Measurements from ENCODE around the gene LRP1B.
"Not testable (repeated sequence)": the region's sequence is repeated elsewhere in the genome, so short reads cannot be mapped to it uniquely, and the experiment has no call there.

LRP1B gene

GRCh38 chr2:140454717-140455116, 1676.1 kb downstream of the LRP1B start:
- no peak overlapping the region for H3K4me3 ChIP-seq (ENCODE audit: low read length)
- TF ChIP-seq ZNF274 (IDR thresholded peaks at IDR 0.05; ENCODE audit: low read depth, low read length), result no peak

DNA sequence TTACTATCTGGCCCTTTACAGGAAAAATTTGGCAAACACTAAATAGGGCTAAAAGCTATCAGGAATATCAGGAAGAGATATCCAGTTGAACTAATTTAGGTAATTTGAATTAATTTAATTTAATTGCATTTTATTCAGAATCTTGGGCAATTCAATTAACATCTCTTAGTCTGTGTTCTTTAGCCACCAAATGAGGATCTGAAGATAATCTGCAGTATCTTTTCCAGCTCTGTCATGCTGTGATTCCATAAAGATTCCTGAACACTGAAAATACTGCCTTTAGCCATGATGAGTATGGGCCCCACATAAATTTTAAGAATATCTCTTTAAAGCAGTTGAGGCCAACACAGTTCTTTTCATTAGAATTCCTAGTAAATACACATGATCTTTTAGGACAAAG, 1679.5 kb downstream of the LRP1B start:
- H3K4me3 ChIP-seq (ENCODE audit: low read length), result no peak overlapping the region
- no peak for TF ChIP-seq ZNF274 (IDR thresholded peaks at IDR 0.05; ENCODE audit: low read depth, low read length)

GRCh38 chr2:140442319-140442718, 1688.5 kb downstream of the LRP1B start:
- no peak for TF ChIP-seq ZNF274 (IDR thresholded peaks at IDR 0.05; ENCODE audit: low read depth, low read length)

GRCh38 chr2:140440815-140441214, 1690.0 kb downstream of the LRP1B start:
- no peak for TF ChIP-seq ZNF274 (IDR thresholded peaks at IDR 0.05; ENCODE audit: low read depth, low read length)
- no peak overlapping the region for H3K4me3 ChIP-seq (ENCODE audit: low read length)

More at GRCh38 chr2:140442319-140442718, 1688.5 kb downstream of the LRP1B start:
- no peak overlapping the region for H3K4me3 ChIP-seq (ENCODE audit: low read length)

- TF ChIP-seq ZNF274 (IDR thresholded peaks at IDR 0.05; ENCODE audit: low read depth, low read length), result no peak
- no peak overlapping the region for H3K4me3 ChIP-seq (ENCODE audit: low read length)
Measured at GRCh38 chr2:140436936-140437335, 1693.9 kb downstream of the LRP1B start.

DNA sequence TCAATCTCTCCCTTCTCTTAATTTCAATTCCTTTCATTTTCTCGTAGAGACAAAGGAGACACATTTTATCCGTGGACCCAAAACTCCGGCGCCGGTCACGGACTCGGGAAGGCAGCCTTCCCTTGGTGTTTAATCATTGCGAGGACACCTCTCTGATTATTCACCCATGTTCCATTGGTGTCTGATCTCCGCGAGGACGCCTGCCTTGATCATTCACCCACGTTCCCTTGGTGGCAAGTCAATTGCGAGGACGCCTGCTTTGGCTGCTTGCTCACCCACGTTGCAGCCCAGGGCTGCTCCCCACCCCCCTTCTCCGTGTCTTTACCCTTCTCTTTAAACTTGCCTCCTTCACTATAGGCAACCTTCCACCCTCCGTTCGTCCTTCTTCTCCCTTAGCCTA, 1703.8 kb downstream of the LRP1B start:
- not testable (repeated sequence) for H3K4me3 ChIP-seq (ENCODE audit: low read length)

DNA sequence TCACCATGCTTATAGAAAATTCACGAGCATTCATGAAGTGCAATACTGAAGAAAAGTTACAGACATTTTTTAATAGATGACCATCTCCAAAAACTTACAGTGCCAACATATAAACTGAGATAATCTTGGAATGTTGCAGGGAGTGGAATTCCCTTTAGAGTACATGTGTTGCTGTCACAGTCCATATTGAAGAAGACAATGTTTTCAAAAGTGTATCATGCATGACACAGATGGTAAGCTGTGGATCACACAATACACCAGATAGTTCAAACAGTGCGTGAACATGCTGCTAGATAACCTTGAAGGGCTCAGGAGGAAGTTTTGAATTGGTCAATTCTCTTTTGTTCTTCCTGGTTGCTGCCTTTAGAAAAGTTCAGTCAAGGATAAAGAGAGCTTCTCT, 1706.3 kb downstream of the LRP1B start:
- no peak for TF ChIP-seq ZNF274 (IDR thresholded peaks at IDR 0.05; ENCODE audit: low read depth, low read length)
- H3K4me3 ChIP-seq (ENCODE audit: low read length), result no peak overlapping the region

DNA sequence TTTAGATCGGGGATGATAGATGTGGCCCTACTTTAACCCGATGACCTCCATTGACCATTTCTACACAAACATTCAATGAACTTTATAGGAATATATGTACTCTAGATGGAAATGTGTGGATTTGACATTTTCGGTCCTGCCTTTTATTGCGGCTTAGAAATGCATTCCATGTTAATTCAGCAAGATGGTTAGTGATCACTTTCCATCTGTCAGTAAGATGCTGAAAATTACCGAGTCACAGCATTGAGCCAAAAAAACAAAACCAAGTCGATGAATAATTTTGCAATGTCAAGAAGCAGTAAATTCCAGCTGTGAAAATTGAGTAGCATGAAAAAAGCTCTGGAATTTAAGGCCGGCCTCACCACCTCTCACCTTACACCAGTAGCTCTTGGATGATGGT, 1708.1 kb downstream of the LRP1B start:
- no peak for TF ChIP-seq ZNF274 (IDR thresholded peaks at IDR 0.05; ENCODE audit: low read depth, low read length)
- H3K4me3 ChIP-seq (ENCODE audit: low read length), result no peak overlapping the region

- TF ChIP-seq ZNF274 (IDR thresholded peaks at IDR 0.05; ENCODE audit: low read depth, low read length), result no peak
- no peak overlapping the region for H3K4me3 ChIP-seq (ENCODE audit: low read length)
Measured at GRCh38 chr2:140417504-140417903, 1713.3 kb downstream of the LRP1B start.

DNA sequence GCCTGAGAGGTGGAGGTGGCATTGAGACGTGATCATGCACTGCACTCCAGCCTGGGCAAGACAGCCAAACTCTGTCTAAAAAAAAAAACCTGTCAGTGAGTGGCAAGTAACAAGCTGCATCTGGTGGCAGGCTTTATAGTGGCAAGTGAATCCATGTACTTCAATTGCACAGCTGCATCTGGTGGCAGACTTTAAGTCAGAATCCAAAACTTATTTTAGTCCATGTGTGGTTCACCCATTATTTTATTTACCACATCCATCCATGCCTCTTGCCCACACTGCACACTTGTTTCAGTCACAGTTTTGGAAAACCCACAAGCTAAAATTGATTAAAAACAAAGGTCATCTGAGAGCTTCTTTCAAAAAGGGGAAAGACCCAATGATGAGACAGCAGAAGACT, 1714.2 kb downstream of the LRP1B start:
- no peak overlapping the region for H3K4me3 ChIP-seq (ENCODE audit: low read length)
- TF ChIP-seq ZNF274 (IDR thresholded peaks at IDR 0.05; ENCODE audit: low read depth, low read length), result no peak

- H3K4me3 ChIP-seq (ENCODE audit: low read length), result not testable (repeated sequence)
Measured at GRCh38 chr2:140415035-140415434, 1715.8 kb downstream of the LRP1B start.

DNA sequence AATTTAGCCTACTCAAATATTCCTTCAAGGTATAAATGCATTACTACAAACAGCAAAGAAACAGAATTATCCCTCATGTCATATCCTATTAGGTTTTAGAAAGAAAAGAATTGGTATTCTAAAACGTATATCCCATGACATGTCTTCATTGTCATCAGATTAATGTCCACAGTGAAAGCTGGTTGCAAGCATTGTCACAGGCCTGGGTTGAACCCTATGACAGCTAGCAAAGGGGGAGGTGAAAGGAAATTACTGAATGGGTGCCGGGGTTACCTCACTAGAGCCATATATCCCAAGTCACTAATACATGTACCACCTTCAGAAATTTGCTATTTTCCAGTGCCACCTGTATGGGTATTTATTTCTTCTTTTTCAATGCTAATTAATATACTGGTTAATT, 1720.1 kb downstream of the LRP1B start:
- TF ChIP-seq ZNF274 (IDR thresholded peaks at IDR 0.05; ENCODE audit: low read depth, low read length), result no peak
- no peak overlapping the region for H3K4me3 ChIP-seq (ENCODE audit: low read length)

DNA sequence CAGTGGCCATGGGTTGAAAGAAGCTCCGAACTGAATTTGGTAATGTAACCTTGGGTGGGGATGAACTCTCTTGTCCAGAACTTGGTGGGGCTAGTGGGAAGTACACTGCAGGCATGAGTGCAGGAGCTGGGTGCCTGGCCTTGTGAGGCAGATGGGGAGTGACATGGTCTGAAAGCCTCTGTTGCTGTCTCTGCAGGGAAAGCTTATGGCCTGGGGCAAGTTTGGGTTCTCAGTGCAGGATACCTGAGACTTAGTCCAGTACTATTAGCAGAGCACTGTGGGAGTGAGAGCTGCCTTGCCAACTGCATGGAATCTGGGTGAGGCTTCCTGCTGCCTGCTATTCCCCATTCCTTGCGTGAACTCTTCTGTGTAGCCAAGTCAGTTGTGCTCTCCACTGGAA, 1729.8 kb downstream of the LRP1B start:
- no peak overlapping the region for H3K4me3 ChIP-seq (ENCODE audit: low read length)
- no peak for TF ChIP-seq ZNF274 (IDR thresholded peaks at IDR 0.05; ENCODE audit: low read depth, low read length)

DNA sequence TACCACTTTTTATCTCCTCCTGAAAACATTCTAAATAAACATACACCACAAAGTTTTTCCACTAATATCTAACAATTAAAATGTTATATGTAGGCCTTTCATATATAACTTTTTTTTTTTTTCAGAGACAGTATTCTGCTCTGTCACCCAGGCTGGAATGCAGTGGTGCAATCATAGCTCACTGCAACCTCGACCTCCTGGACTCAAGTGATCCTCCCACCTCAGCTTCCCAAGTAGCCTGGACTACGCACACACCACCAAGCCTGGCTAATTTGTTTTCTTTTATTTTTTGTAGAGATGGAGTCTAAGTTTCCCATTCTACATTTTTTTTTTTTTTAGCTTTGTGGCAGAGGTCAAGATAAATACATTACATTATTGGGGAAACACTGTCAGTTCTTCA, 1738.0 kb downstream of the LRP1B start:
- no peak for TF ChIP-seq ZNF274 (IDR thresholded peaks at IDR 0.05; ENCODE audit: low read depth, low read length)
- no peak overlapping the region for H3K4me3 ChIP-seq (ENCODE audit: low read length)

- no peak overlapping the region for H3K4me3 ChIP-seq (ENCODE audit: low read length)
- TF ChIP-seq ZNF274 (IDR thresholded peaks at IDR 0.05; ENCODE audit: low read depth, low read length), result no peak
Measured at GRCh38 chr2:140384946-140385345, 1745.9 kb downstream of the LRP1B start.

DNA sequence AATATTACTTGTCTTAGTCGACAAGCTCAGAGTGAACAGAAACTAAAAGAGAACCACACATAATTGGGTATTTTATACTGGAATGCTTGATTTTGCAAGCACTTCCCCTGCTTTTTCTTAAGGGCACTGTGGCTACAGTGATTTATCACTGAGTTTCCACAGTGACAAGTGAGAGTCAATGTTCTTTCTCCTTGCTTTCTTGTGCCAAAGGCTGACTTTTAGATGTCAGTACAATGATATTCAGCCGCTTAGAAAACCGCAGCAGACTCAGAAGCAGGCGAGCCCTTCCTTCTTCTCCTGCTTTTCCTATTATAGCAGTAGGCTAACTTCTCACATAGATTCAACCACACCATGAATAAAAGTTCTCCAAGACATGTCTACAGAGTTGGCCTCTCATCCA, 1747.0 kb downstream of the LRP1B start:
- TF ChIP-seq ZNF274 (IDR thresholded peaks at IDR 0.05; ENCODE audit: low read depth, low read length), result no peak
- H3K4me3 ChIP-seq (ENCODE audit: low read length), result no peak overlapping the region

DNA sequence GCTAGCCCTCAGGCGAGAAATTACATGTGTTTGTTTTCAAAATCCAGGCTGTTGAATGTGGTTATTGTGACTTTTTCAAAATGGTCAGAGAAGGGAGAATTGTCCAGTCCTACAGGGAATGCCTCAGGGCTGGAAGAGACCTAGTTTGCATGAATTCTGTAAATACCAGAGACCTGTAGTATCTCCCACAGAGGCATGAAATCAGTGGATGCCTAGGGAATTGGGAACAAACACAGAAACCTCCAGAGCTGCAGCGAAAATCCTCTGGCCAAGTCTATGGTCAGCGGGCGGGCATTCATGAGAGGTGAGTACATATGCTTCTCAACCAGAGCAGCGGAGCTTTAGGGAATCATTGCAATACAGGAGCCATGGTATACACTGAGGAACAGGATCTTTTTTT, 1754.1 kb downstream of the LRP1B start:
- no peak overlapping the region for H3K4me3 ChIP-seq (ENCODE audit: low read length)
- TF ChIP-seq ZNF274 (IDR thresholded peaks at IDR 0.05; ENCODE audit: low read depth, low read length), result no peak

Data from GM08714 (cell line).